Breast epithelium (tissue), 4 donors: Measurements from ENCODE around the gene SORBS2. TPM values are rescaled to one million over a fixed set of nuclear protein-coding genes. Genes with fewer than 3 reads are reported as not detected.
A peak's percentile ranks its signal among the peaks of the same experiment; 100 is the strongest.

ENCODE experiments used
- DNase-seq, 2 donors: peaks; one replicate each; pipeline ENCODE4 v3.0.0-alpha.2; 2019; ENCODE audit warnings: low spot score in 2 of 2
- H3K27ac ChIP-seq, 2 donors: fragments of 200-600 bp; sonication (generic) in 1 of 2; one replicate each; pipeline ENCODE4 v1.5.1; 2016 to 2019; ENCODE audit warnings: mild to moderate bottlenecking in 1 of 2
- H3K27me3 ChIP-seq, 2 donors: fragments of 200-600 bp; sonication (generic) in 1 of 2; one replicate each; pipeline versions ENCODE4 v1.5.1 to v1.6.0; 2017 to 2019; ENCODE audit warnings: control low read depth in 1 of 2, mild to moderate bottlenecking in 1 of 2
- H3K36me3 ChIP-seq: fragments of 200-600 bp; one replicate; pipeline ENCODE4 v1.5.1; 2019
- H3K4me1 ChIP-seq, 2 donors: fragments of 200-600 bp; sonication (generic); one replicate each; pipeline ENCODE4 v1.5.1; 2016 to 2019; ENCODE audit warnings: control low read depth in 1 of 2
- H3K4me3 ChIP-seq, 3 donors: fragments of 200-600 bp; sonication (generic); 1 replicate in 2 of 3; 2 replicates in 1 of 3; pipeline ENCODE4 v1.5.1; 2016 to 2019; ENCODE audit warnings: mild to moderate bottlenecking in 3 of 3, moderate library complexity in 2 of 3
- H3K9me3 ChIP-seq, 2 donors: fragments of 200-600 bp; sonication (generic) in 1 of 2; one replicate each; pipeline ENCODE4 v1.5.1; 2016 to 2019; ENCODE audit warnings: control low read depth in 1 of 2
- POLR2A ChIP-seq: fragments of 450-650 bp; IDR thresholded peaks from one replicate; pipeline ENCODE4 v1.6.1; 2016; ENCODE audit warnings: antibody characterized with exemption, mild to moderate bottlenecking, moderate library complexity
- POLR2AphosphoS5 ChIP-seq, 3 donors: sonication (generic); formaldehyde crosslinking; IDR thresholded peaks; one replicate each; pipeline ENCODE4 v1.6.1; 2017; ENCODE audit warnings: antibody characterized with exemption in 3 of 3
- intact Hi-C: fragments of 100-400 bp; cut with DNase I; formaldehyde crosslinking; loops from one replicate; pipeline ENCODE4 v1.15.1; 2023; ENCODE audit warnings: low total_unique reads
- total RNA-seq, 3 donors: library from RNA; depleted of rRNA; stranded (reverse); fragments of >200 nt; gene quantifications; one replicate each; pipeline ENCODE4 v1.1.0, GENCODE V29; 2016
- TF ChIP-seq, protein P1 (sequence below), 3 donors: fragments of 450-650 bp; IDR thresholded peaks; one replicate each; pipeline ENCODE4 v1.5.1; 2016 to 2017; ENCODE audit warnings: antibody characterized with exemption in 3 of 3, mild to moderate bottlenecking in 3 of 3, moderate library complexity in 3 of 3

The SORBS2 gene
- total RNA-seq, 3 donors from 2014 or later, result 21.8 to 132 (median 105) TPM

DNA sequence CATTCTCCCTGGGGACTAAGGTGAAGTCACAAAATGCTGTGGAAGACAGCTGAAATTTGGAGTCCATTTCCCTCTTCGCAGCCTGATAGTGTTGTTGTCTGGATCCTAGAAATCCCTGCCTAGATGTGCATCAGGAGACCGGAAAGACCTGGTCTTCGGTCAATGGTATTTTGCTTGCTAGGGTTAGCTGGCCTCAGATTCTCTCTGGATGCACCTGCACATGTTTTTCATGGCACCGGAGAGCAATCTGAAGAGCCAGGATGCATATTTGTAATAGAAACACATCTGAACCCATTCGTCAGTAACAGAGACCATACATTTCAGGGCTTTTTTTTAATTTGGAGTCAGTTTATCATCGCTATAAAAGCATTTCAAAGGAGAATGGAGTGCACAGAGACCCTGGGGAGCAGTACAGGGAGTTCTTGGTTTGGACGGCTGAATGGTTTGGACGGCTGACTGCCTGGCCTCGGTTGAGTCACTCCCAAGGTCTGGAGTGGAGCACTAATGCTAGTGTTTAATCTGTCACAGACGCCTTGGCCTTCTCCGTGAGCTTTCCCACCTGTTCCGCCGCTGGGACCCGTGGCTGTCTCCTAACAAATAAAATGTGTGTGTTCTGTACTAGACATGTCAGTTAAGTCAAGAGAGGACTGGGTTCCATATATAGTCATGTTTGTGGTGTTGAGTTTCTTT lies 269.2 kb downstream of the SORBS2 start:
- Histone ChIP-seq H3K4me3 (no peak overlapping the region), H3K9me3 (no peaks in the 10 kb centered on the region), H3K27me3 (no peaks in the 10 kb centered on the region), H3K27ac (no peak overlapping the region), H3K4me1 (peaks cover 0 to 7% of the 10 kb centered on the region in 2 donors), H3K36me3 (no peaks in the 10 kb centered on the region)
- no peak for DNase-seq
- intact Hi-C loops, result no loop called here
- TF ChIP-seq, protein P1, sequence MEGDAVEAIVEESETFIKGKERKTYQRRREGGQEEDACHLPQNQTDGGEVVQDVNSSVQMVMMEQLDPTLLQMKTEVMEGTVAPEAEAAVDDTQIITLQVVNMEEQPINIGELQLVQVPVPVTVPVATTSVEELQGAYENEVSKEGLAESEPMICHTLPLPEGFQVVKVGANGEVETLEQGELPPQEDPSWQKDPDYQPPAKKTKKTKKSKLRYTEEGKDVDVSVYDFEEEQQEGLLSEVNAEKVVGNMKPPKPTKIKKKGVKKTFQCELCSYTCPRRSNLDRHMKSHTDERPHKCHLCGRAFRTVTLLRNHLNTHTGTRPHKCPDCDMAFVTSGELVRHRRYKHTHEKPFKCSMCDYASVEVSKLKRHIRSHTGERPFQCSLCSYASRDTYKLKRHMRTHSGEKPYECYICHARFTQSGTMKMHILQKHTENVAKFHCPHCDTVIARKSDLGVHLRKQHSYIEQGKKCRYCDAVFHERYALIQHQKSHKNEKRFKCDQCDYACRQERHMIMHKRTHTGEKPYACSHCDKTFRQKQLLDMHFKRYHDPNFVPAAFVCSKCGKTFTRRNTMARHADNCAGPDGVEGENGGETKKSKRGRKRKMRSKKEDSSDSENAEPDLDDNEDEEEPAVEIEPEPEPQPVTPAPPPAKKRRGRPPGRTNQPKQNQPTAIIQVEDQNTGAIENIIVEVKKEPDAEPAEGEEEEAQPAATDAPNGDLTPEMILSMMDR (IDR thresholded peaks at IDR 0.05), result no peak
- no peak for TF ChIP-seq POLR2AphosphoS5 (IDR thresholded peaks at IDR 0.05)
- no peak for TF ChIP-seq POLR2A

DNA sequence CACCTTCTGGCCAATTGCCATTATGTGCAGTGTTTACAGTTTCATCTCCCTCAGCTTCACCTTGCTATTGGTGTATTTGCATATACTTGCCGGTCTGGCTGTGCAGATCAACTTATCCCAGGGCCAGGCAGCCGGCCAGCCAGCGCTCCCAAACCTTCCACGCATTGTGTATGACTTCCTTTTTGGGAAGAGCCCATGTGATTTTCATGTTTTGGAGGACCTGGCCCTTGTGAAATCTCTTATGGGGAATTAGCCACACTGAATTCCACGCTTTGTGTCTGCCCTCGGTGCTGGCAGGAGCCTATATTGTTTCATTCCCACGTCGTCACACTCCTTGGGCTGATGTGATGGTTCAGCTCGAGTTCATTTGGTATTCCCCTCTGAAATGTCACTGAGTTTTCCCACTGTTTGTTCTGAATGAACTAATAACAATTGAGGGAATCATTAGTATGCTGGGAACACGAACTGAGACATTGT lies 270.7 kb downstream of the SORBS2 start:
- peak; percentile 57 to 61 for DNase-seq
- intact Hi-C loops, result no loop called here
- H3K27ac ChIP-seq, result peak overlapping the region; percentile 68 to 70

DNA sequence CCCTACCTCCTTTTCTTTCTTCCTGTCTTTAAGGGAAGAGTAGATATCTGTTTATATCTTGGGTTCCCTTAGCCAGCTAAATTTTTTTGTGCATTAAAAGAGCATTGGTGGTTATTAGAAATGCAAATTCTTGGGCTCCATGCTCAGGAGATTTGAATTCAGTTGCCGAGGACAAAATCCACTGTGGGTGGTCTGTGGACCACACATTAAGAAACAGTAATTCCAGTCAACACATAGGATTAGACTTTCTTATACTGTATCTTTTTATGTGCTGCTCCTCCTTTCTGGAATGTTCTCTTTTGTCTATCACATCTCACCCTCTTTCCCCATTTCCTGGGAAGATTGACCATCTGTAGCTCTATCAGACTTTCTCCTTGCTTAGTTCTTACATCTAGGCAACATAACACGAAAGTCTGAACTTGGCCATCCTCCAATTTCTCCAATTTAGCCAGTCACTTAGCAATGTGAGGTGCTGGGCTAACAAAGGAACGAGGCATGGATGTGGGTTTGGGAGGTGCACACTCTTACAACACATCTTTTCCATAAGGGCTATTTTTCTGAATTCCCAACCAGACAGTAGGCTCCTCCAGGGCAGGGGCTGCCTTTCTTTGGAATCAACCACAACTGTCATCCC lies 271.4 kb downstream of the SORBS2 start:
- Histone ChIP-seq H3K27me3 (no peaks in the 10 kb centered on the region), H3K36me3 (no peaks in the 10 kb centered on the region), H3K4me3 (peak overlapping the region in 1 of 3 donors; percentile 33), H3K4me1 (peaks cover 0 to 7% of the 10 kb centered on the region in 2 donors), H3K9me3 (no peaks in the 10 kb centered on the region), H3K27ac (peak overlapping the region; percentile 68 to 70)
- intact Hi-C loops, result no loop called here
- no peak for DNase-seq
- TF ChIP-seq, protein P1 (IDR thresholded peaks at IDR 0.05), result no peak
- no peak for TF ChIP-seq POLR2AphosphoS5 (IDR thresholded peaks at IDR 0.05)

More for the DNA sequence above, 270.7 kb downstream of the SORBS2 start:
- Histone ChIP-seq H3K4me3 (peak overlapping the region in 1 of 3 donors; percentile 33), H3K36me3 (no peaks in the 10 kb centered on the region), H3K9me3 (no peaks in the 10 kb centered on the region), H3K27me3 (no peaks in the 10 kb centered on the region), H3K4me1 (peaks cover 0 to 7% of the 10 kb centered on the region in 2 donors)
- TF ChIP-seq POLR2A (no peak), POLR2AphosphoS5 (IDR thresholded peaks at IDR 0.05) (peak in 1 of 3 donors; percentile 40)
- TF ChIP-seq, protein P1 (IDR thresholded peaks at IDR 0.05), result no peak

DNA sequence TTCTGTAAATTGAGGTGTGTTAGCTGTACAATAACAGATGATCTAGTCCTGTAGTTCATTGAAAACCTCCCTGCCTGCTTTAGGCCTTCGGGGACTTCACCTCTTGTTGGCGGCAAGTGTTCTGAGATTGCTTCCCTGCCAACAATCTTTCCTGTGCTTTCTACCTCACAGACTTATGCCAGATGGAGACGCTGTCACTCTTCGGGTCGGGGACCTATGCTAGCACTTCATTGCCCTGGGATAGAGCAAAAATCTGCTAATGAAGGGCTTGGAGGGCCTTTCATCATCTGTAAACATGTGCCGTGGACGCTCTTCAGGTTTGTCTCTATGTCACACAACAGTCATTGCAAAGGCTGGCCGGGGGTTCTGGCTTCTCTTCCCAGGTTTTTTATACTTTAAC lies 272.0 kb downstream of the SORBS2 start:
- TF ChIP-seq POLR2AphosphoS5 (IDR thresholded peaks at IDR 0.05) (no peak), POLR2A (no peak)
- TF ChIP-seq, protein P1 (IDR thresholded peaks at IDR 0.05), result no peak
- intact Hi-C loops, result no loop called here
- Histone ChIP-seq H3K4me3 (no peak overlapping the region), H3K27me3 (no peaks in the 10 kb centered on the region), H3K36me3 (no peaks in the 10 kb centered on the region), H3K27ac (no peak overlapping the region), H3K9me3 (no peaks in the 10 kb centered on the region), H3K4me1 (peaks cover 0 to 7% of the 10 kb centered on the region in 2 donors)
- no peak for DNase-seq

DNA sequence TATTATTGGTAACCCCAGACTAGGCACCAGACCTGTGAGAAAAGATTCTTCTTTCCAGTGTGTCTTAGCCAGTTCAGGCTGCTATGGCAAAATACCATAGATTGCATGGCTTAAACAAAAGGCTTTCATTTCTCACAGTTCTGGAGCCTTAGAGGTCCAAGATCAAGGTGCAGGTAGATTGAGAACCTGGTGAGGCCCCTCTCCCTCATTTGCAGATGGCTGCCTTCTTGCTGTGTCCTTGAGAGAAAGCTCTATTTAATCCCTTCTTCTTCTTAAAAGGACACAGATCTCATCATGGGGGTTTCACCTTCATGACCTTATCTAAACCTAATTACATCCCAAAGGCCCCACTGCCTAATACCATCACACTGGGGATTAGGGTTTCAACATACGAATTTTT lies 273.2 kb downstream of the SORBS2 start:
- H3K4me1 ChIP-seq, result peaks cover 3 to 7% of the 10 kb centered on the region in 2 donors
- H3K27ac ChIP-seq, result no peak overlapping the region

More for the DNA sequence above, 273.2 kb downstream of the SORBS2 start:
- TF ChIP-seq, protein P1 (IDR thresholded peaks at IDR 0.05), result no peak
- TF ChIP-seq POLR2A (no peak), POLR2AphosphoS5 (IDR thresholded peaks at IDR 0.05) (no peak)
- intact Hi-C loops, result loop anchor here (5.0 kb wide), 1 partner anchor 278 kb away; no protein-coding TSS in a partner anchor
- Histone ChIP-seq H3K36me3 (no peaks in the 10 kb centered on the region), H3K27me3 (no peaks in the 10 kb centered on the region), H3K9me3 (no peaks in the 10 kb centered on the region), H3K4me3 (no peak overlapping the region)
- DNase-seq, result no peak
